Trophoblast cell (in vitro differentiated cells and primary cell): ENCODE measurements around the gene RNF6.

ENCODE experiments used
- DNase-seq, 2 donors: peaks; one replicate each; pipeline ENCODE4 v3.0.0-alpha.2; 2016
- H2AFZ ChIP-seq: 2 replicates; pipeline ENCODE4 v1.6.1; 2013; ENCODE audit warnings: low read length, moderate library complexity, mild to moderate bottlenecking; ENCODE audit not compliant: insufficient read depth, poor library complexity
- H2AK5ac ChIP-seq: 2 replicates; pipeline ENCODE4 v1.6.1; 2013; ENCODE audit warnings: mild to moderate bottlenecking, low read length
- H2BK120ac ChIP-seq: 2 replicates; pipeline ENCODE4 v1.6.1; 2013; ENCODE audit warnings: low read length, mild to moderate bottlenecking, moderate library complexity; ENCODE audit not compliant: insufficient read depth, poor library complexity
- H2BK12ac ChIP-seq: 2 replicates; pipeline ENCODE4 v1.6.1; 2013; ENCODE audit warnings: mild to moderate bottlenecking, low read length, moderate library complexity
- H2BK5ac ChIP-seq: 2 replicates; pipeline ENCODE4 v1.6.1; 2013; ENCODE audit warnings: low read length, low read depth, moderate library complexity, mild to moderate bottlenecking; ENCODE audit not compliant: poor library complexity
- H3K14ac ChIP-seq: 2 replicates; pipeline ENCODE4 v1.6.1; 2013; ENCODE audit warnings: mild to moderate bottlenecking, low read length
- H3K18ac ChIP-seq: 2 replicates; pipeline ENCODE4 v1.6.1; 2013; ENCODE audit warnings: mild to moderate bottlenecking, low read length
- H3K23ac ChIP-seq: 2 replicates; pipeline ENCODE4 v1.6.1; 2013; ENCODE audit warnings: low read length
- H3K27ac ChIP-seq: 2 replicates; pipeline ENCODE4 v1.5.1; 2013; ENCODE audit warnings: low read depth, mild to moderate bottlenecking, inconsistent platforms, low read length, moderate library complexity
- H3K27me3 ChIP-seq: 2 replicates; pipeline ENCODE4 v1.6.1; 2013; ENCODE audit warnings: inconsistent platforms, mild to moderate bottlenecking, low read length, moderate library complexity; ENCODE audit not compliant: insufficient read depth
- H3K36me3 ChIP-seq, 2 experiments: 1 replicate in 1 of 2; 2 replicates in 1 of 2; pipeline ENCODE4 v1.6.1; 2013; ENCODE audit warnings: low read length in 2 of 2, mild to moderate bottlenecking in 2 of 2, moderate library complexity in 1 of 2; ENCODE audit not compliant: insufficient read depth in 2 of 2, control insufficient read depth in 1 of 2
- H3K4ac ChIP-seq: 2 replicates; pipeline ENCODE4 v1.6.1; 2013; ENCODE audit warnings: low read depth, mild to moderate bottlenecking, low read length, moderate library complexity
- H3K4me1 ChIP-seq, 2 experiments: 1 replicate in 1 of 2; 2 replicates in 1 of 2; pipeline ENCODE4 v1.6.1; 2013; ENCODE audit warnings: low read length in 2 of 2, mild to moderate bottlenecking in 2 of 2, moderate library complexity in 1 of 2; ENCODE audit not compliant: insufficient read depth in 2 of 2, control insufficient read depth in 1 of 2
- H3K4me2 ChIP-seq: 2 replicates; pipeline ENCODE4 v1.6.1; 2013; ENCODE audit warnings: inconsistent platforms, mild to moderate bottlenecking, low read length, moderate library complexity
- H3K4me3 ChIP-seq: 2 replicates; pipeline ENCODE4 v1.5.1; 2013; ENCODE audit warnings: mild to moderate bottlenecking, low read depth, low read length, inconsistent platforms
- H3K79me1 ChIP-seq: one replicate; pipeline ENCODE4 v1.6.1; 2013; ENCODE audit warnings: low read length
- H3K79me2 ChIP-seq: 2 replicates; pipeline ENCODE4 v1.6.1; 2013; ENCODE audit warnings: low read length, mild to moderate bottlenecking; ENCODE audit not compliant: control insufficient read depth, insufficient read depth, poor library complexity
- H3K9ac ChIP-seq: 2 replicates; pipeline ENCODE4 v1.6.1; 2013; ENCODE audit warnings: mild to moderate bottlenecking, low read length
- H3K9me3 ChIP-seq: 2 replicates; pipeline ENCODE4 v1.6.1; 2013; ENCODE audit warnings: low read depth, mild to moderate bottlenecking, control low read depth, inconsistent platforms, low read length; ENCODE audit not compliant: insufficient read depth
- H4K12ac ChIP-seq: 2 replicates; pipeline ENCODE4 v1.6.1; 2013; ENCODE audit warnings: low read depth, mild to moderate bottlenecking, low read length, moderate library complexity
- H4K8ac ChIP-seq: 2 replicates; pipeline ENCODE4 v1.6.1; 2013; ENCODE audit warnings: low read depth, mild to moderate bottlenecking, low read length, moderate library complexity
- H4K91ac ChIP-seq: one replicate; pipeline ENCODE4 v1.6.1; 2013; ENCODE audit warnings: low read depth, mild to moderate bottlenecking, low read length, moderate library complexity
- WGBS: extraction: QIAGEN DNeasy Blood & Tissue Kit; methylation state at CpG from one replicate; pipeline ENCODE4 v1.1.7; 2013; ENCODE audit warnings: missing lambda C conversion rate; ENCODE audit not compliant: insufficient read length, insufficient coverage; ENCODE audit errors: extremely low coverage; 5-methylcytosine and 5-hydroxymethylcytosine counted together

The RNF6 gene

GRCh38 chr13:26249551-26249950, 27.4 kb upstream of the RNF6 start:
- no peaks in the 10 kb centered on the region for H3K4me1 ChIP-seq
- H3K14ac ChIP-seq: no peak overlapping the region
- no peak overlapping the region for H3K18ac ChIP-seq
- no peak overlapping the region for H4K8ac ChIP-seq
- H2BK12ac ChIP-seq: no peak overlapping the region
- no peaks in the 10 kb centered on the region for H3K9me3 ChIP-seq
- H3K4me2 ChIP-seq: no peak overlapping the region
- H2BK120ac ChIP-seq: no peak overlapping the region
- no peak overlapping the region for H3K4ac ChIP-seq
- H3K23ac ChIP-seq: no peak overlapping the region
- H3K79me1 ChIP-seq: peaks cover 8% of the 10 kb centered on the region
- H3K9ac ChIP-seq: no peak overlapping the region
- peaks cover 5% of the 10 kb centered on the region for H3K79me2 ChIP-seq
- H3K4me3 ChIP-seq: no peak overlapping the region
- no peak overlapping the region for H2AK5ac ChIP-seq
- no peak overlapping the region for H3K27ac ChIP-seq
- no peaks in the 10 kb centered on the region for H3K36me3 ChIP-seq
- H2BK5ac ChIP-seq: no peak overlapping the region
- H2AFZ ChIP-seq: no peak overlapping the region
- no peaks in the 10 kb centered on the region for H3K27me3 ChIP-seq
- H4K91ac ChIP-seq: no peak overlapping the region
- DNase-seq: no peak
- no peak overlapping the region for H4K12ac ChIP-seq

- no peaks in the 10 kb centered on the region for H3K9me3 ChIP-seq
- H3K27me3 ChIP-seq: no peaks in the 10 kb centered on the region
- no peak overlapping the region for H2BK5ac ChIP-seq
- WGBS: no CpG with 5 or more reads among the region's 3 CpGs
- H3K18ac ChIP-seq: no peak overlapping the region
- no peak overlapping the region for H2AFZ ChIP-seq
- no peak for DNase-seq
- no peak overlapping the region for H3K4ac ChIP-seq
- no peak overlapping the region for H3K27ac ChIP-seq
- H3K23ac ChIP-seq: no peak overlapping the region
- no peak overlapping the region for H2BK12ac ChIP-seq
- H4K12ac ChIP-seq: no peak overlapping the region
- no peaks in the 10 kb centered on the region for H3K4me1 ChIP-seq
- no peaks in the 10 kb centered on the region for H3K36me3 ChIP-seq
- H4K8ac ChIP-seq: no peak overlapping the region
- H3K9ac ChIP-seq: no peak overlapping the region
- H3K79me1 ChIP-seq: no peaks in the 10 kb centered on the region
- no peak overlapping the region for H3K4me2 ChIP-seq
- no peak overlapping the region for H2BK120ac ChIP-seq
- H3K14ac ChIP-seq: no peak overlapping the region
- H4K91ac ChIP-seq: no peak overlapping the region
- H2AK5ac ChIP-seq: no peak overlapping the region
- H3K79me2 ChIP-seq: no peaks in the 10 kb centered on the region
- no peak overlapping the region for H3K4me3 ChIP-seq
These were observed 25.5 kb upstream of the RNF6 start for GRCh38 chr13:26247608-26248007.

- H2BK5ac ChIP-seq: no peak overlapping the region
- no peak overlapping the region for H3K14ac ChIP-seq
- no peak for DNase-seq
- no peak overlapping the region for H3K27ac ChIP-seq
- no peak overlapping the region for H4K8ac ChIP-seq
- no peak overlapping the region for H3K23ac ChIP-seq
- H3K9ac ChIP-seq: no peak overlapping the region
- H3K4me3 ChIP-seq: no peak overlapping the region
- no peak overlapping the region for H4K91ac ChIP-seq
- no peak overlapping the region for H3K18ac ChIP-seq
- H2BK120ac ChIP-seq: no peak overlapping the region
- H3K4me2 ChIP-seq: no peak overlapping the region
- no peak overlapping the region for H4K12ac ChIP-seq
- H2AFZ ChIP-seq: no peak overlapping the region
- H3K79me1 ChIP-seq: no peaks in the 10 kb centered on the region
- H3K9me3 ChIP-seq: no peaks in the 10 kb centered on the region
- no peak overlapping the region for H3K4ac ChIP-seq
- H2BK12ac ChIP-seq: no peak overlapping the region
- no peaks in the 10 kb centered on the region for H3K79me2 ChIP-seq
- H3K36me3 ChIP-seq: no peaks in the 10 kb centered on the region
- H2AK5ac ChIP-seq: no peak overlapping the region
- no peaks in the 10 kb centered on the region for H3K4me1 ChIP-seq
- no CpG with 5 or more reads among the region's 2 CpGs for WGBS
- no peaks in the 10 kb centered on the region for H3K27me3 ChIP-seq
These were observed 24.9 kb upstream of the RNF6 start for GRCh38 chr13:26247011-26247410.

GRCh38 chr13:26246154-26246553, 24.0 kb upstream of the RNF6 start:
- no peak overlapping the region for H2AFZ ChIP-seq
- H3K36me3 ChIP-seq: no peaks in the 10 kb centered on the region
- H3K9ac ChIP-seq: no peak overlapping the region
- H3K4me3 ChIP-seq: no peak overlapping the region
- H3K9me3 ChIP-seq: no peaks in the 10 kb centered on the region
- no peak overlapping the region for H3K4ac ChIP-seq
- H3K4me1 ChIP-seq: no peaks in the 10 kb centered on the region
- H4K12ac ChIP-seq: no peak overlapping the region
- H4K8ac ChIP-seq: no peak overlapping the region
- no peak overlapping the region for H3K14ac ChIP-seq
- no peak overlapping the region for H4K91ac ChIP-seq
- DNase-seq: no peak
- no peaks in the 10 kb centered on the region for H3K79me1 ChIP-seq
- H2BK5ac ChIP-seq: no peak overlapping the region
- H3K79me2 ChIP-seq: no peaks in the 10 kb centered on the region
- H2BK120ac ChIP-seq: no peak overlapping the region
- H2BK12ac ChIP-seq: no peak overlapping the region
- no CpG with 5 or more reads among the region's 5 CpGs for WGBS
- no peak overlapping the region for H3K18ac ChIP-seq
- H2AK5ac ChIP-seq: no peak overlapping the region
- no peak overlapping the region for H3K4me2 ChIP-seq
- no peak overlapping the region for H3K23ac ChIP-seq
- no peak overlapping the region for H3K27ac ChIP-seq
- H3K27me3 ChIP-seq: no peaks in the 10 kb centered on the region

- Histone ChIP-seq H3K18ac (no peak overlapping the region), H3K4ac (no peak overlapping the region), H3K36me3 (no peaks in the 10 kb centered on the region), H3K9me3 (no peaks in the 10 kb centered on the region), H3K79me1 (no peaks in the 10 kb centered on the region), H3K9ac (no peak overlapping the region), H3K27ac (no peak overlapping the region), H4K8ac (no peak overlapping the region), H4K12ac (no peak overlapping the region), H3K4me2 (no peak overlapping the region), H3K27me3 (no peaks in the 10 kb centered on the region), H2BK5ac (no peak overlapping the region), H2AK5ac (no peak overlapping the region), H2AFZ (no peak overlapping the region), H3K23ac (no peak overlapping the region), H3K79me2 (no peaks in the 10 kb centered on the region), H4K91ac (no peak overlapping the region), H2BK120ac (no peak overlapping the region), H3K4me3 (no peak overlapping the region), H3K4me1 (no peaks in the 10 kb centered on the region), H3K14ac (no peak overlapping the region), H2BK12ac (no peak overlapping the region)
- no CpG with 5 or more reads among the region's 1 CpG for WGBS
- no peak for DNase-seq
These were observed 14.2 kb upstream of the RNF6 start for GRCh38 chr13:26236296-26236695.
